MV-4-11 (cell line): Measurements from ENCODE around the gene PRKG1.
"Not testable (repeated sequence)": the region's sequence is repeated elsewhere in the genome, so short reads cannot be mapped to it uniquely, and the experiment has no call there.

Experiments used
- DNase-seq: peaks from one replicate; lab custom pipeline; 2025; lab: John Stamatoyannopoulos, UW

The PRKG1 gene

DNA sequence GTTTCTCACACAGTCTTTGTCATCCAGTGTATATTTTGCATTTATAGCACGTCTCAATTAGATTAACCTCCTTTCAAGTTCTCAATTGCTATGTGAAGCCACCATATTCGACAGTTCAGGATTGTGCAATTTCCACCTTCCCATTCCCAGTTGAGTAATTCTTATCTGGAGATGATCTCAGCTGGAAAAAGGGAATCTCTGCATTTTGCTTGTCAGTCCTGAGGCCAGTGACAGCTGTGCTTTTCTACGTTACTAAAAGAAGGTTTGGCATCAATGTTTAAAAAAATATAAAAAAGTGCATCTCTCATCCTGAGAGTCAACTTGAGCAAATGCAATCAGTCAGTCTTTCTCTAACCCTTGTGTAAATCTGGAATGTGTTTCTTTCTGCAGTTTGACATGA lies 247.7 kb downstream of the PRKG1 start:
- no peak for DNase-seq

DNA sequence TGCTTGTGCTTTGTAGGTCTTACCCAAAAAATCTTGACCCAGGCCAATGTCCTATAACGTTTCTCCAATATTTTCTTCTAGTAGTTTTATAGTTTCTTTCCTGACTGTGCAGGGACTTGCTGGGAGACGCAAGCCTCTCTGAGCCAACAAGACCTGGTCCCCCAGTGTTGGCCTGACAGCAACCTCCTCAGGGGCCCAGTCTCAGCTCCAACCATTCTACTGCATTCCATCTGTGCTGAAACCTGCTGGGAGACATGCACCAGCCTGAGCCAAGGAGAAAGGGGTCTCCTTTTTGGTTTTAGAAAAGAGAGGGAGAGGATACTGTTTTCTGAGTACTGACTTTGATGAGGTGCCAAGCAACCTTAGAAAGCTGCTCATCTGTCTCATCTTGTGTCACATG lies 251.4 kb downstream of the PRKG1 start:
- DNase-seq = no peak

DNA sequence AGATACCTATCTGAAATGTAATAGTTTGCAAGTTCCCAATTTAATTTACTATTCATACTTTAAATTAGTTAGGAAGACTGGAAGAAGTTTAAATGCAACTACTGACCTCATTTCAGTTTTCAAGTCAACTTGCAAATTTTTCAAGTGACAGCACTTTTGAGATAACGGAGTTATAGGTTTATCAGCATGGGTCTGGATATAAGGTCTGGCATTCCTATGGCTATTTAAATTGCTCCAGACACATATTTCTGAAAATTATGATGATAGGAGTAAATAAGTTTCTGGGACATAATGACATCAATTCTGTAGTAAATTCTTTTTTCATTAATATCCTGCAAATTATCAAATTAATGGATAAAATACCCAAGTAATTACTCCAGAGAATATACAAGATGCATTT lies 251.9 kb downstream of the PRKG1 start:
- DNase-seq = no peak

DNA sequence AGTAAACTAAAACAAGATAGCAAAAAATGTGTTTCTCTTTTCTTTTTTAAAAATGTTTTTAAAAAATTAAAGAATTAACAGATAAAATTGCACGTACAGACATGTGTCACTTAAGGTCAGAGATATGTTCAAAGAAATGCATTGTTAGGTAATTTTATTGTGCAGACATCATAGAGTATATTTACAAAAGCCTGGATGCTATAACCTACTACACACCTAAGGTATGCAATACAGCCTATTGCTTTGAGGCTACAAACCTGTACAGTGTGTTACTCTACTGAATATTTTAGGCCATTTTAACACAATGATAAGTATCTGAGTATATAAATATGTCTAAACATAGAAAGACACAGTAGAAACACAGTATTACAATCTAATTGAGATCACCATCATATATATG lies 253.1 kb downstream of the PRKG1 start:
- no peak for DNase-seq

DNA sequence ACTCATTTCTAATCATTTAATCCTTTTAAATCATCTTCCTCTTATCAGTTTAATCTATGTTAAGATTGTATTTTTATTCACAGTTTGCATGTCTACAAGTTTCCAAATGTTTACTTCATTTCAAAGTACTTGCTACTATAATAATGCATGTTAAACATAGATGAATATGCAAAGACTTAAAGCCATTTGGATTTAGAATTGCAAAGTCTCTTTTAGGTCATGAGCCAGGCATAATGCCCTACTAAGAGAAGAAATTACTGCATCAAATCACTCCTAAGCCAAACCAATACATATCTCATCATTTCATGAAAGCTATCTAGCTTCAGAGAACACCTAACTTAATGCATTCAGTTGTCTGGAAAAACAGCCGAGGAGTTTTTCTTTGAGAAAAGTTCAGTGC lies 266.1 kb downstream of the PRKG1 start:
- no peak for DNase-seq

DNA sequence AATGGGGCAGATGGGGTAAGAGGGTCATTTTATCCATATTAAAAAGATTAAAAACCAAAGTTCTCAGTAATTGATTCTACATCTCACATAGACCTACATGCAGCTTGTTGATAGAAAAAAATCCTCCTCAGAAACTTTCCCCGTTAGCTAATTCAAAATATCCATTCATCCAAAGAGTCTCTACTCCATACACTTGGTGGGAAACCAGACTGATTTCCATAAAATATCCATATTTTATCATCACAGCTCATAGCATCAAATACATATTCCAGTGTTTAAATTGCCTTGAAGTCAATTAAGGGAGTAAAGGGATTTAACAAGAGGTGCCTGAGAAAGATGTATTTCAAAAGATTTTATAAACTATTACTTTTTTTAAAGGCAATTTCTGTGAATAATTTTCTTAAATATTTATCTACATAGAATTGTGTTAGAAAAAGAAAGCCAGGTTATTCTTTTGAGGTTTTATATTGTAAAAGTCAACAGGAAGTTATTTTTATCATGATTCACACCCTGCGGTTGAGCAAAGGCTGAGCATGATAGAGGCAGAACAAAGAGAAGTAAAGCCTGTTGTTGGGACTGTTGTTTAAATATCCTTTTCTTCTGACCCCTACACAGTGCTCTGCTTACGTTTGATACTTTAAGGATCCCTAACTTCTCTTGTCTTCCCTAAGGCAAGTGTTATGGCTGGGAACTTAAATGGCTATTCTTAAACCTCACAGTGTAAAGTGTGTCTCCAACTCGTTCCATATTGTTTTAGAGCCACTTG lies 266.7 kb downstream of the PRKG1 start:
- no peak for DNase-seq

DNA sequence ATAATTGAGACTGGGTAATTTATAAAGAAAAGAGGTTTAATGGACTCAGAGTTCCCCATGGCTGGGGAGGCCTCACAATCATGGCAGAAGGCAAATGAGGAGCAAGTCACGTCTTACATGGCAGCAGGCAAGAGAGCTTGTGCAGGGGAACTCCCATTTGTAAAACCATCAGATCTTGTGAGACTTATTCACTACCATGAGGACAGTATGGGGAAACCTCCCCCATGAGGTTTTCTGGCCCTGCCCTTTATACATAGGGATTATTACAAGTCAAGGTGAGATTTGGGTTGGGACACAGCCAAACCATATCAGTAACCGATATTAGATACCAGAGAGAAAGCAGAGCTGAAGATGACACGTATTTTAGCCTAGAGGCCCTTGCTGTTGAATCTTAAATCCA lies 267.5 kb downstream of the PRKG1 start:
- DNase-seq = not testable (repeated sequence)

DNA sequence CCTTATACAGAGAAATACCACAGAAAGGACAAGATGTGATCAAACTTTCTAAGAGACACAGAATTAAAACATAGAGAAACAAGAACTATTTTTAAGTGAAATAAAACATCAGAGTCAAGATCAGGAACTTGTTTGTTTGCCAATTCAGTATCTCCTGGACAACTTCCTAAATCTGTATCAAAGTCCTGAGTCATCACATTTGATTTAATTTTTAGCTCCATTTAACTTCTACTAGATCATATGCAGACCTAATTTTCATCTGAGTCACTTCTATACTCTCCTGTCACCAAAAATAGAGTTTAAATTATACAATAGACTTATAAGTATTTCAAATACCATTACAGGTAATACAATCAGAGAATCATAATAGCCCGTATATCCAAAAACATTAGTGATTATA lies 268.1 kb downstream of the PRKG1 start:
- no peak for DNase-seq

DNA sequence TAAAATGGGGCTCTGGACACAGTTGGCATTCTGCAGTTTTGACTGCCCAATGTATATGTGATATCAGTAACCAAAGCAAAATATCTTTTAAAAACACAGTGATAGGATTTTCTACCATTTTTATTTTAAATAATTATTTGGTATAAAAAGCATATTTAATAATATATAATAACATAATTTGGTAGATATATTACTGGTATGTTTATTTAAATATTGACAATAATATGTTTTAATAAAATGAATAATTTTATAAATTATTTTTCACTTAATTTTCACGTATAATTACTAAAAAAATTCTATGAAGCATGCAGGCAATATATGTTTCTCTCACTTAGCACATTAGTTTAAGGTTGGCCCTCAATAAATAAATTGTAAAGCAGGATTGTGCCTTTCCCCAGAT lies 269.1 kb downstream of the PRKG1 start:
- DNase-seq = no peak

DNA sequence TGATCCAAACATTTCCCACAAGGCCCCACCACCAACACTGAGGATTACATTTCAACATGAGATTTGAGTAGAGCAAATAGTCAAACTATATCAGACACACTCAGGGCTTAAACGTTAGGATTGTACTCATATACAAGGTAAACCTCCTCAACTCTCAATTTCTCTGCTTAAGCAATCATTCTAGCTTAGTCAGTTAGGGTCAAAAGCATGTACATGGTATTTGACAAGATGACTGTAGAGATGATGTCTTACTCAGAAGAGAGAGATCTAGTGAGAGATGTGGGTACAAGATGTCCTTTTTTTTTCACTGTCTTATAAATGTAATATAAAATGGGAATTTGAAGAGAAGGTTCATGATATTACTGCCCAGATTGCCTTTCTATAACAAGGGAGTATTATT lies 270.1 kb downstream of the PRKG1 start:
- DNase-seq = no peak

DNA sequence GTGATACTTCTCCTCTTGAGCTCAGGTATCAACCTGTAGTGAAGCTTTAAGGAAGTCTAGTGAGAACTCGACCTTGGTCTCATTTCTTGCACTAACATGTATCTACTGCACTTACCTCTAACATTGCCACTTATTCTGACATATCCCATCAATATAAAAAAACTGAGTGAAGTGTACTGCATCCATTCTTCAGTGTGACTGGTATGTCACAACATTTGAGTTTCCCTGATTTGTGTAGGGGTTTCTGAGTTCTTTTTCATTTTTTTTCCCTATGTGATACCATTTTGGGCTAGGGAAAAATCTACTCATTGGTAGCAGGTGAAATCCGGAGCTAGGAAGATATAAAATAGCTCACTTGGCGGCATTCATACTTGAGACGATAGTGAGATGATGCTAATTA lies 274.3 kb downstream of the PRKG1 start:
- no peak for DNase-seq

DNA sequence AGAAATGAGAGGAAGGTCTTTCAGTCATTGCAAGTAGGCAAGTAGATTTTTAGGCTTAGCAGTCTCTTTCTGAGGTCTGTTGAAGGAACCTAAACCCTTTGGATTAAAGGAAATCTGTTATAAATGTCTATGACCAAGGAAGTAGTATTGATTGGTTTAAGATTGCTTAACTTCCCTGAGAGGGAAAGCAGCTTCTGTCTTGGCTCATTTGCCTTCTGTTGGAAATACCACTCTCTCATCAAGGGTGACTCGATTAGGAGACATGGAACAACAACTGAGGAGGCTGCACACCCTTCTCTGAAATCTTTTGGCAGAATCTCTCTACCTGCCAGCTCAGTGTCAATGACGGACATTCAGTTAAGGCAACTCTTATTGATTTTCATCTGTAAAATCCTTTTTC lies 282.9 kb downstream of the PRKG1 start:
- DNase-seq = no peak

DNA sequence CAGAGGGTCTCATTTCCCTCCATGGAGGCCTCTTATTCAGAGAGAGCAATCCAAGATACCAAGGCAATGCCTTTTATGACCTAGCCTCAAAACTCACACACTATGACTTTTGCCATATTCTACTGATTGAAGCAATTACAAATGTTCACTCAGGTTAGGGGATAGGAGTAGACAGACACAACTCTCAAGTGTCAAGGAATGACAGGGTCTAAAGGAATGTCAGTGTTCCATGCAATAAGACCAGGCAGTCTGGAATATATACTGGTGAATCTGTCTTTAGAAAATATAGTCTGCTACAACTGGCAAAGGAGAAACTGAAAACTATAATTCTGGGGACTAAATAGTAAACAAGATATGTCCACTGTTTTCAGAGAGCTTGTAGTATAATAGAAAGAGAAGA lies 283.9 kb downstream of the PRKG1 start:
- DNase-seq = no peak

DNA sequence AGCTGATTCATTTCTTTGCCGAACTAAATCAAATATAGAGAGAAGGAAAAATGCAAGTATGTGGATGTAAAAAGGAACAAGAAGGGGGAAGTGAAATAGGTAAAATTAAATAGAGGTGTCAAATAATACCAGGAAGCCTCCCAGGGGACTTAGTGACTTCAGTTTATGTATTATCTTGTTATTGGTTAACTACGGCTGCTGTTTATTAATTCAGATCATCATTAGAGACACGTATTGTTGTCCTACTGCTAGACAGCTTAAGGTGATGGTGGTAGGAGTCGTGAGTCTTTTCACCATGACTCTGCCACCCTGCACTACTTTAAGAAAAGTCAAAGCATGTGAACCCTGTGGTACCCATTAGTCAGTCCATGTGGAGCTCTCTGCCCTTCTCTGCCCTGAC lies 289.1 kb downstream of the PRKG1 start:
- DNase-seq = no peak

DNA sequence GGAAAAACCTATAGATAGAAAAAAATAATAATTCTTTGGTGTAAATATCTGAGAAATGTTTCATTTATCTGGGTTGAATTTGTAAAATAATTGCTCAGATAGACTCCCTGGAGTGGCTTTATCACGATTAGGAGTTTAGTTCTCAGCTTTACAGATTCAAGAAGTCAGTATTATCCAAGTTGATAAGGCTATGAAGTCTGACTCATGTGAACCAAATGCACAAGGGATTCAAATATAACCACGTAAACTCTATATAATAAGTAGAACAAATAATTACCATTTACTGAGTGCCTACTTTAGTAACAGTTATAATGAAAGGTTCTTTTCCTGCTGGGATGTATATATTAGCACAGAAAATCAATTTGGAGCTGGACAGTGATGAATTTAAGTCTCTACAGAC lies 290.4 kb downstream of the PRKG1 start:
- DNase-seq = no peak

DNA sequence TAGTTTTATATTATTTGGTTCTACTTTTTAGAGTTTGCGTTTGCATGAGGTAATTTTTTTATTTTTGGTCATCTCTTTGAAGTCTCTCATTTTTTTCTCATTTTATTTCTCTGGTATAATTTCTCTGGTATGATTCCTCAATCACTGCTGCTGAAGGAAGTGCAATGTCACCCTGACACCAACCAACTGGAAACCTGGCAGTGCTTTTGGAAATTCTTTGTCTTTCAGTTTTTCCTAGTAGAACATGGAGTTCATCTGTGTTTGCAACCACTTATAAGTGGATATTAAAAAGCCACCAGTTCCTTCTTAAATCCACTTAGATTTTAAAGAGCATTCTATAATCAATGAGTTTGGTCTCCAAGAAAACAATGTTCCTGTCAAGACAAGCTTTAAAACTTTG lies 291.8 kb downstream of the PRKG1 start:
- no peak for DNase-seq

DNA sequence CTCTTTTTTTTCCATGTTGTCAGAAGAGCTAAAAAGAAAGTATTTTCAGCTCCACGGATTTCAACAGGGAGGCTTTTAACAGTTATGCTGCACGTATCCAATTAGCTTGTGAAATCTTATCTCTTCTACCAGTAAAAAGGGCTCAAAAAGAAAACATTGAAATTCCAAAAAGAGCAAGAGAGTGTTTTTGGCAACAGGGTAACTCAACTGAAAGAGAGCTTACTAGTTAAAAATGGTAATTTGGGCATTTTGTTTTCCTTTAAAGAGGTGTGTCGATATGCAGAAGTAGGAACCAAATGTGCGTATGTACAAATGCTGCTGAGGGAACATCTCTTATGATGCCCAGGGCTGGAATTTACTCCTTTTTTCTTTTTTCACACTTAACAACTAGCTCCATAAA lies 292.8 kb downstream of the PRKG1 start:
- DNase-seq = no peak

DNA sequence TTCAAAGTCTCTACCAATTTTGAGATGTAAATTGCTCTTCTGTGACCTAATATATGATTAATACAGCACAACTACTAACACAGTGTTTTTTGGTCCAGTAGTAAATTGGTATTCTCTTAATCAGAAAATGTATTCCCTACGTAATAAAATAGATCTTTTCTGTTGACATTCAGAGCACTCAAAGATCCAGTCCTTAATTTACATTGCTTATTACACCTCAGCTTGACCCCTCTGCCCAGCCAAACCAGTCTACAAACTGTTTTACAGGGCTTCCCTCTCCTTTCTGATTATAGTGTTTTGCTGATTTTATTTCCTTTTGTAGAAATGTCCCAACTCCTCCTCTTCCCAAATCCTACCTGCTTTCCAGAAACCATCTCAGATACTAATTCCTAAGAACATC lies 293.4 kb downstream of the PRKG1 start:
- DNase-seq = no peak

DNA sequence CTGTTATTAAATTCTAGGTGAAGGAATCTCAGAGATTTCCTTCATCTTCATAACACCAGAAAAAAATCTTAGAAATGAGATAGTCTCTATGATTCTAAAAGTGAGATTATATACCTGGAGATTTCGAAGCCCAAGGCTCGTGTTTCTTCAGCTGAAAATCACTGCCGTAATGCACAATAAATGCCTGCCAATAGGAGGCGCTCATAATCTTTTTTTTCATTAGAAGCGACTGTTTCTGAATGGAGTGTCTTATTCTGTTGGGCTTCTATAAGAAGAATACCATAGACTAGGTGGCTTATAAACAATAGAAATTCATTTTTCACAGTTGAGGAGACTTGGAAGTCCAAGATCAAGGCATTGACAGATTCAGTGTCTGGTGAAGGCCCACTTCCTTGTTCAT lies 294.7 kb downstream of the PRKG1 start:
- no peak for DNase-seq

DNA sequence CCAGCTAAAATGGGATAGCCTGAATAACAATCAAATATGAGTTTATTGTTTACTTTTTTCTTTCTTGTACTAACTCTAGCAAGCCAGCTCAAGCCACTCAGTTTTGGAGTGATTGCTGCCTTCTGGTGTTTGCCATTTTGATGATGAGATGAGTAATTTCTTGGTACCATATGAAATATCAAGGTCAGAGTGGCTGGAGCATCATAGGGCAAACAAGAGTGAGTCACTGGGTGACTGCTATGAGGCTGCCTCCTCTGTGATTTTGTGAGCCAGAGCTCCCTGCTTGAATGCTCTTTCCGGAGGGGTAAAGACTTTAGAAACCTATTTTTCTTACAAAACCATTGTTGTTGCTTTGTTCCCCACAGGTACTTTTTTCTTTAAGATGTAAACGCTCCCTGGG lies 295.6 kb downstream of the PRKG1 start:
- DNase-seq = no peak

DNA sequence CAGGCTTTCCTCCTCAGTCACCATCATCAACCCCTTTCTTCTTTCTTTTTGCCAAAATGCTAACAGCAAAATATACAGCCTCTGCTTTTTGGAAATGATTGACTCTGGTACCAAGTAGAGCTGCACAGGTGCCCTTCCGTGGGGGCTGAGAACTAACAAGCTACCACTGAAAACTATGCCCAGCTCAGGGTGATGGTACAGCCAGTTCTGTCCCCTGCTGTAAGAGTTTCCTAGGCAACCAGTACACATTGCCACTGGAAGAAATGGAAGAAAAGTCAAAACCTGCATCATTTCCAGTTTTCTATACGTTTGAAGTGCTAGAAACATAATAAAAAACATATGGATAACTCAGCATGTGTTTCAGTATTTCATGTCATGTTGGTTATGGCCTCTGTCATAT lies 297.5 kb downstream of the PRKG1 start:
- no peak for DNase-seq

DNA sequence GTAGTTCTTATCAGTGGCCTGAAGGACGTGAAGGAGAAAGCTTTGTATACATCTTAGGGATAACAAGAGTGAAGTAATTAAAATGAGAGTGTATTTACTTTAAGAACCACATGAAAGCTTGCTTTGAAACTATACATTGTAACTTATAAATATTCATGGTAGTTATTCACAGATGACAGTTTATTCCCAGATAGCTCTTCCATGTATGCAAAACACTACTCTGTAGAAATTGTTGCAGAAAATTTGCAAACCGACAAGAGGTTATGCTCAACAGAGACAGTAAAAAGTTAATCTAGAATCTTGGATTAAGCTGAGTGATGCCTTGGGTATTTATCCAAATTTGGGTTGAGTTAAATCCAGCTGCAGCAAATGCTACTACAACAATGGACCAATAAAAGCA lies 301.5 kb downstream of the PRKG1 start:
- DNase-seq = no peak

DNA sequence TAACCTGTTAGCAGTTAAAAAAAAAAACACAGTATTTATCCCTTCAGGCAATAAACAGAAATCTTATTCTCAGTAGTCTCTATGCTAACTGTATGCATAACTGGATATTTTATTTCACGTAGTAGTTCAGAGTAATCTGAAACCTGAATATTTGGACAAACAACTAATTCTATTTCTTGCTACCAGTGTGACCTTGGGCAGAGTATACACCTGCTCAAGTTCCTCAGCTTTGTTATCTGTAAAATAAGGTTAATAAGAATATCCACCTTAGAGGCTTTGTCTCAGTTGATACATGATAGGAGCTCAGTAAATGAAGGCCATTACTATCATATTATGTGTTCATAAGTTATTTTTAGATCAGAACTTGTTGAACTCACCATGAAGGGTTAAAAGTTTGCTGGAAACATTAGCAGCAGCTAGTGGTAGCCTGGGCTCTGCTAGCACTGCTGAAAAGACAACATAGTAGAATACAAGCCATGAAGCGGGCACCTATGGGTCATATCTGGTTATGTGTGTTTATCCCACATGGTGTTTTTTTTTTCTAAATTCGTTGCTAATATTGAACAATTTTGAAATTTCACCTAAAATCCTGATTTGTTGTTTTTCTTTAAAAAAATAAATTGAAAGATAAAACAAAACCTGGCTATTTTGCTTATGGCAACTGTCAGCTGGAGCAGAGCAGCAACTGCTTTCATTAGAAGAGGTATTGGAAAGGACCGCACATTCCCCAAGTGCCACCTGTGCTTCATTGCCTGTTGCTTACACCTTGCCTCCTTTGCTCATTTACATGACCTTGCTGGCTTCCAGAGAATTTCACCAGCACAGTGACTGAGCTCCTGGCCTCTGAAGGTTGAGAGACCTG lies 303.0 kb downstream of the PRKG1 start:
- no peak for DNase-seq
